Body of pancreas (tissue), 4 donors: ENCODE data around the gene QSOX1. TPM values are rescaled to one million over a fixed set of nuclear protein-coding genes. Genes with fewer than 3 reads are reported as not detected.

Experiments used
- ATAC-seq: fragments of 150-250 bp; one replicate; pipeline ENCODE4 v1.9.1; 2016
- DNase-seq, 4 donors: peaks; one replicate each; pipeline ENCODE4 v3.0.0-alpha.2; 2019
- H3K27ac ChIP-seq, 4 donors: fragments of 200-600 bp; sonication (generic); 1 replicate in 3 of 4; 2 replicates in 1 of 4; pipeline versions ENCODE4 v1.5.1 to v1.6.1; 2016 to 2019; ENCODE audit warnings: mild to moderate bottlenecking in 1 of 4, mixed read lengths in 1 of 4, moderate library complexity in 1 of 4
- H3K27me3 ChIP-seq, 2 donors: fragments of 200-600 bp; sonication (generic); one replicate each; pipeline ENCODE4 v1.6.0; 2016; ENCODE audit warnings: mild to moderate bottlenecking in 1 of 2
- H3K36me3 ChIP-seq, 2 donors: fragments of 200-600 bp; sonication (generic); replicated peaks in 1 of 2; 2 replicates each; pipeline ENCODE4 v1.5.1; 2016; ENCODE audit warnings: low read depth in 2 of 2; ENCODE audit not compliant: insufficient read depth in 1 of 2
- H3K4me1 ChIP-seq: fragments of 200-600 bp; sonication (generic); one replicate; pipeline ENCODE4 v1.6.0; 2016
- H3K4me3 ChIP-seq, 2 donors: fragments of 200-600 bp; sonication (generic); 1 replicate in 1 of 2; 2 replicates in 1 of 2; pipeline ENCODE4 v1.5.1; 2016 to 2019
- H3K9me3 ChIP-seq, 3 donors: fragments of 200-600 bp; sonication (generic); 1 replicate in 2 of 3; 2 replicates in 1 of 3; pipeline ENCODE4 v1.5.1; 2016
- CTCF ChIP-seq, 7 experiments: fragments of 450-650 bp in 4 of 7; fragments of 200-600 bp in 3 of 7; sonication (generic) in 3 of 7; IDR thresholded peaks; one replicate each; pipeline ENCODE4 v1.5.1; 2016 to 2019; ENCODE audit warnings: antibody characterized with exemption in 7 of 7
- POLR2A ChIP-seq, 3 donors: fragments of 450-650 bp; IDR thresholded peaks; one replicate each; pipeline ENCODE4 v1.6.1; 2016; ENCODE audit warnings: antibody characterized with exemption in 3 of 3, mild to moderate bottlenecking in 2 of 3
- WGBS, 2 donors: methylation state at CpG; one replicate each; pipeline ENCODE4 v1.1.5; 2017; 5-methylcytosine and 5-hydroxymethylcytosine counted together
- intact Hi-C: fragments of 100-400 bp; cut with DNase I; formaldehyde crosslinking; loops from one replicate; pipeline ENCODE4 v1.15.1; 2023
- total RNA-seq, 2 donors: library from RNA; depleted of rRNA; stranded (reverse); fragments of >200 nt; gene quantifications; one replicate each; pipeline ENCODE4 v1.1.0, GENCODE V29; 2016

Gene QSOX1
- total RNA-seq, 2 donors from 2014 or later = 61.5 to 192 TPM

GRCh38 chr1:180227861-180228647 is 73.4 kb downstream of the QSOX1 start:
- no peak overlapping the region for H3K27ac ChIP-seq
- no peaks in the 10 kb centered on the region for H3K9me3 ChIP-seq
- H3K4me3 ChIP-seq = no peak overlapping the region
- 23 to 28% methylated on average over 17 of the region's 17 CpGs for WGBS, 2 donors
- H3K36me3 ChIP-seq = no peaks in the 10 kb centered on the region
- intact Hi-C loops = no loop called here
- TF ChIP-seq POLR2A (IDR thresholded peaks at IDR 0.05) (no peak), CTCF (IDR thresholded peaks at IDR 0.05) (no peak)
- ATAC-seq = no peak
- DNase-seq = no peak
- H3K27me3 ChIP-seq = peaks cover 0 to 50% of the 10 kb centered on the region in 2 donors
- peaks cover 33% of the 10 kb centered on the region for H3K4me1 ChIP-seq

- no peaks in the 10 kb centered on the region for H3K36me3 ChIP-seq
- peak overlapping the region; percentile 15 to 56 for H3K4me3 ChIP-seq
- peaks cover 0 to 57% of the 10 kb centered on the region in 2 donors for H3K27me3 ChIP-seq
- TF ChIP-seq CTCF (IDR thresholded peaks at IDR 0.05) (no peak), POLR2A (IDR thresholded peaks at IDR 0.05) (no peak)
- ATAC-seq (no peak), DNase-seq (no peak)
- 5 to 8% methylated on average over 12 to 55 of the region's 57 CpGs for WGBS, 2 donors
- no peaks in the 10 kb centered on the region for H3K9me3 ChIP-seq
- H3K27ac ChIP-seq = no peak overlapping the region
- intact Hi-C loops = no loop called here
- peaks cover 41% of the 10 kb centered on the region for H3K4me1 ChIP-seq
Observed at GRCh38 chr1:180228648-180229482, 74.2 kb downstream of the QSOX1 start.

- Histone ChIP-seq H3K27ac (no peak within 1 kb of the TSS), H3K9me3 (no peaks in the 10 kb centered on the region), H3K4me3 (peak within 1 kb of the TSS; percentile 15 to 56), H3K36me3 (no peaks in the 10 kb centered on the region), H3K27me3 (peaks cover 0 to 64% of the 10 kb centered on the region in 2 donors), H3K4me1 (peaks cover 47% of the 10 kb centered on the region)
- DNase-seq = peak in 1 of 4 donors; percentile 34
- peak; percentile 49 for ATAC-seq
- intact Hi-C loops = no loop called here
- 0 to 1% methylated on average over 42 to 91 of the region's 105 CpGs for WGBS, 2 donors
- TF ChIP-seq CTCF (IDR thresholded peaks at IDR 0.05) (no peak), POLR2A (IDR thresholded peaks at IDR 0.05) (no peak)
Observed at GRCh38 chr1:180229483-180230415, 75.1 kb downstream of the QSOX1 start, which contains the start of gene LHX4. Gene LHX4 (plus strand): TSS chr1:180230264. CDS start chr1:180230530, 266 bp downstream.

- TF ChIP-seq POLR2A (IDR thresholded peaks at IDR 0.05) = no peak
- TF ChIP-seq CTCF (IDR thresholded peaks at IDR 0.05) = no peak
- DNase-seq (no peak), ATAC-seq (no peak)
- peaks cover 54% of the 10 kb centered on the region for H3K4me1 ChIP-seq
- peak overlapping the region in 1 of 2 donors; percentile 56 for H3K4me3 ChIP-seq
- no peak overlapping the region for H3K27ac ChIP-seq
- 0 to 1% methylated on average over 5 to 28 of the region's 28 CpGs for WGBS, 2 donors
- H3K27me3 ChIP-seq = peaks cover 0 to 69% of the 10 kb centered on the region in 2 donors
- H3K9me3 ChIP-seq = no peaks in the 10 kb centered on the region
- no peaks in the 10 kb centered on the region for H3K36me3 ChIP-seq
- intact Hi-C loops = no loop called here
Observed at GRCh38 chr1:180230416-180230790, 75.7 kb downstream of the QSOX1 start.
